Activated CD8-positive, alpha-beta memory T cell treated with anti-CD3 and anti-CD28 coated beads, Interleukin-2, amount 10 ng/mL, durations not matched to agents 7 days and 5 days (primary cell): ENCODE results near the gene AFAP1L1. TPM values are rescaled to one million over a fixed set of nuclear protein-coding genes. Genes with fewer than 3 reads are reported as not detected.

Experiments
- ATAC-seq: fragments of 150-1000 bp; cut with Tn5 transposase; one replicate; pipeline ENCODE4 v1.10.0; 2021; ENCODE audit warnings: moderate library complexity
- CTCF ChIA-PET: fragments of 350-600 bp; sonication (Branson Sonifier 250); formaldehyde crosslinking; loops from one replicate; lab custom pipeline; 2021; ENCODE audit warnings: antibody characterized with exemption; lab: Charles Lee
- DNase-seq: peaks from one replicate; pipeline ENCODE4 v3.0.0-alpha.2; 2020
- H3K27ac Mint-ChIP-seq: one replicate; pipeline ENCODE4 v1.8.0; 2021; ENCODE audit warnings: mild to moderate bottlenecking, mixed read lengths
- H3K27me3 Mint-ChIP-seq: one replicate; pipeline ENCODE4 v1.8.0; 2021; ENCODE audit warnings: mixed read lengths
- H3K36me3 Mint-ChIP-seq: one replicate; pipeline ENCODE4 v1.8.0; 2021; ENCODE audit warnings: mild to moderate bottlenecking, mixed read lengths
- H3K4me1 Mint-ChIP-seq: one replicate; pipeline ENCODE4 v1.8.0; 2021; ENCODE audit warnings: mixed read lengths
- H3K4me3 Mint-ChIP-seq: one replicate; pipeline ENCODE4 v1.8.0; 2021; ENCODE audit warnings: mild to moderate bottlenecking, moderate library complexity, mixed read lengths
- H3K9me3 Mint-ChIP-seq: one replicate; pipeline ENCODE4 v1.8.0; 2022; ENCODE audit warnings: low read depth, mixed read lengths
- total RNA-seq, 2 experiments: library from RNA; stranded (reverse); gene quantifications; one replicate each; pipeline ENCODE4 v1.2.3, GENCODE V29; 2021

AFAP1L1 gene
- total RNA-seq = not detected

GRCh38 chr5:149271716-149272563 lies at the start of gene AFAP1L1:
TSS of gene AFAP1L1 (plus strand) at chr5:149271859. CDS start at chr5:149271969, 110 bp downstream.
- no peaks in the 10 kb centered on the region for H3K36me3 Mint-ChIP-seq
- CTCF ChIA-PET = interaction anchor here (1.0 to 1.1 kb wide), 2 partner anchors 128 to 541 kb away, joined by 3 read pairs; no protein-coding TSS in a partner anchor
- peaks cover 6% of the 10 kb centered on the region for H3K4me1 Mint-ChIP-seq
- peak within 1 kb of the TSS; percentile 65 for H3K4me3 Mint-ChIP-seq
- peaks cover 70% of the 10 kb centered on the region for H3K27me3 Mint-ChIP-seq
- H3K9me3 Mint-ChIP-seq = no peaks in the 10 kb centered on the region
- no peak for DNase-seq
- H3K27ac Mint-ChIP-seq = no peak within 1 kb of the TSS
- peak; percentile 60 for ATAC-seq

GRCh38 chr5:149223081-149223848 lies 48.4 kb upstream of the AFAP1L1 start:
- H3K27me3 Mint-ChIP-seq = peaks cover 3% of the 10 kb centered on the region
- no peaks in the 10 kb centered on the region for H3K9me3 Mint-ChIP-seq
- H3K27ac Mint-ChIP-seq = no peak overlapping the region
- H3K36me3 Mint-ChIP-seq = no peaks in the 10 kb centered on the region
- peaks cover 4% of the 10 kb centered on the region for H3K4me1 Mint-ChIP-seq
- no peak for ATAC-seq
- CTCF ChIA-PET = interaction anchor here (0.6 to 2.8 kb wide), 3 partner anchors 22 to 392 kb away, joined by 3 to 7 read pairs (median 3); partner anchors contain the start of gene ABLIM3
- no peak overlapping the region for H3K4me3 Mint-ChIP-seq
- no peak for DNase-seq

- no peak overlapping the region for H3K4me3 Mint-ChIP-seq
- peaks cover 6% of the 10 kb centered on the region for H3K4me1 Mint-ChIP-seq
- no peak for ATAC-seq
- H3K9me3 Mint-ChIP-seq = no peaks in the 10 kb centered on the region
- no peaks in the 10 kb centered on the region for H3K36me3 Mint-ChIP-seq
- CTCF ChIA-PET = interaction anchor here (1.4 to 2.8 kb wide), 2 partner anchors 41 to 83 kb away, joined by 4 to 7 read pairs; partner anchors contain the start of gene ABLIM3
- no peak overlapping the region for H3K27ac Mint-ChIP-seq
- H3K27me3 Mint-ChIP-seq = peaks cover 7% of the 10 kb centered on the region
- no peak for DNase-seq
Observed at GRCh38 chr5:149224282-149224681, 47.4 kb upstream of the AFAP1L1 start.

GRCh38 chr5:149227168-149227826 lies 44.4 kb upstream of the AFAP1L1 start:
- peaks cover 7% of the 10 kb centered on the region for H3K27me3 Mint-ChIP-seq
- H3K27ac Mint-ChIP-seq = no peak overlapping the region
- H3K36me3 Mint-ChIP-seq = no peaks in the 10 kb centered on the region
- DNase-seq = no peak
- no peaks in the 10 kb centered on the region for H3K9me3 Mint-ChIP-seq
- peaks cover 6% of the 10 kb centered on the region for H3K4me1 Mint-ChIP-seq
- CTCF ChIA-PET = interaction anchor here (1.4 kb wide), 1 partner anchor 37 kb away, joined by 5 read pairs; no protein-coding TSS in a partner anchor
- no peak for ATAC-seq
- no peak overlapping the region for H3K4me3 Mint-ChIP-seq

GRCh38 chr5:149228618-149229297 lies 42.9 kb upstream of the AFAP1L1 start:
- H3K9me3 Mint-ChIP-seq = no peaks in the 10 kb centered on the region
- H3K27ac Mint-ChIP-seq = no peak overlapping the region
- no peak for ATAC-seq
- peaks cover 6% of the 10 kb centered on the region for H3K4me1 Mint-ChIP-seq
- no peak for DNase-seq
- peaks cover 14% of the 10 kb centered on the region for H3K27me3 Mint-ChIP-seq
- CTCF ChIA-PET = no interaction called here
- no peaks in the 10 kb centered on the region for H3K36me3 Mint-ChIP-seq
- no peak overlapping the region for H3K4me3 Mint-ChIP-seq

- Mint-ChIP-seq H3K4me1 (peaks cover 6% of the 10 kb centered on the region), H3K27ac (no peak overlapping the region), H3K27me3 (peaks cover 19% of the 10 kb centered on the region), H3K4me3 (no peak overlapping the region), H3K9me3 (no peaks in the 10 kb centered on the region), H3K36me3 (no peaks in the 10 kb centered on the region)
- CTCF ChIA-PET = interaction anchor here (0.9 to 1.9 kb wide), 3 partner anchors 11 to 90 kb away, joined by 3 to 4 read pairs (median 4); partner anchors contain the start of gene ABLIM3
- ATAC-seq (no peak), DNase-seq (no peak)
Observed at GRCh38 chr5:149229298-149229937, 42.2 kb upstream of the AFAP1L1 start.

GRCh38 chr5:149235841-149236240 lies 35.8 kb upstream of the AFAP1L1 start:
- DNase-seq (no peak), ATAC-seq (no peak)
- peaks cover 29% of the 10 kb centered on the region for H3K27me3 Mint-ChIP-seq
- no peaks in the 10 kb centered on the region for H3K9me3 Mint-ChIP-seq
- H3K4me3 Mint-ChIP-seq = no peak overlapping the region
- CTCF ChIA-PET = no interaction called here
- no peaks in the 10 kb centered on the region for H3K36me3 Mint-ChIP-seq
- H3K4me1 Mint-ChIP-seq = peaks cover 13% of the 10 kb centered on the region
- no peak overlapping the region for H3K27ac Mint-ChIP-seq

GRCh38 chr5:149237662-149238061 lies 34.0 kb upstream of the AFAP1L1 start:
- H3K9me3 Mint-ChIP-seq = no peaks in the 10 kb centered on the region
- no peaks in the 10 kb centered on the region for H3K36me3 Mint-ChIP-seq
- DNase-seq = no peak
- H3K27ac Mint-ChIP-seq = no peak overlapping the region
- peaks cover 29% of the 10 kb centered on the region for H3K27me3 Mint-ChIP-seq
- no peak for ATAC-seq
- H3K4me3 Mint-ChIP-seq = no peak overlapping the region
- peaks cover 17% of the 10 kb centered on the region for H3K4me1 Mint-ChIP-seq
- CTCF ChIA-PET = no interaction called here

GRCh38 chr5:149238540-149238939 lies 33.1 kb upstream of the AFAP1L1 start:
- Mint-ChIP-seq H3K27me3 (peaks cover 22% of the 10 kb centered on the region), H3K4me1 (peaks cover 17% of the 10 kb centered on the region), H3K27ac (no peak overlapping the region), H3K9me3 (no peaks in the 10 kb centered on the region), H3K4me3 (no peak overlapping the region), H3K36me3 (no peaks in the 10 kb centered on the region)
- no peak for ATAC-seq
- CTCF ChIA-PET = no interaction called here
- DNase-seq = no peak

GRCh38 chr5:149239917-149240316 lies 31.7 kb upstream of the AFAP1L1 start:
- CTCF ChIA-PET = interaction anchor here (1.2 to 2.1 kb wide), 5 partner anchors 10 to 99 kb away, joined by 4 to 9 read pairs (median 5); partner anchors contain the start of gene ABLIM3

GRCh38 chr5:149240354-149240998 lies 31.2 kb upstream of the AFAP1L1 start:
- Mint-ChIP-seq H3K36me3 (no peaks in the 10 kb centered on the region), H3K4me1 (peaks cover 20% of the 10 kb centered on the region), H3K27ac (peak overlapping the region; percentile 87), H3K9me3 (no peaks in the 10 kb centered on the region), H3K27me3 (peaks cover 14% of the 10 kb centered on the region), H3K4me3 (peak overlapping the region; percentile 22)
- ATAC-seq = peak; percentile 91
- CTCF ChIA-PET = interaction anchor here (1.2 to 2.1 kb wide), 5 partner anchors 10 to 99 kb away, joined by 4 to 9 read pairs (median 5); partner anchors contain the start of gene ABLIM3
- peak; percentile 91 for DNase-seq

More at GRCh38 chr5:149239917-149240316, 31.7 kb upstream of the AFAP1L1 start:
- ATAC-seq = peak; percentile 20
- H3K9me3 Mint-ChIP-seq = no peaks in the 10 kb centered on the region
- H3K36me3 Mint-ChIP-seq = no peaks in the 10 kb centered on the region
- H3K27ac Mint-ChIP-seq = peak overlapping the region; percentile 87
- H3K4me3 Mint-ChIP-seq = no peak overlapping the region
- peaks cover 12% of the 10 kb centered on the region for H3K27me3 Mint-ChIP-seq
- peaks cover 17% of the 10 kb centered on the region for H3K4me1 Mint-ChIP-seq
- DNase-seq = no peak
